Right cardiac atrium (tissue), 5 donors: ENCODE measurements around the gene FHL2. TPM values are rescaled to one million over a fixed set of nuclear protein-coding genes. Genes with fewer than 3 reads are reported as not detected.
"Not testable (repeated sequence)": the region's sequence is repeated elsewhere in the genome, so short reads cannot be mapped to it uniquely, and the experiment has no call there.

Experiments used
- ATAC-seq, 2 donors: fragments of 200-7000 bp; cut with Tn5 transposase; one replicate each; pipeline versions ENCODE4 v1.8.0 to v1.9.1; 2020; ENCODE audit warnings: moderate library complexity in 2 of 2, mild to moderate bottlenecking in 1 of 2
- DNase-seq, 3 donors: peaks; one replicate each; pipeline ENCODE4 v3.0.0-alpha.2; 2020
- H3K27ac ChIP-seq: one replicate; pipeline ENCODE4 v1.5.1; 2013; ENCODE audit warnings: mild to moderate bottlenecking, low read length, control low read depth, moderate library complexity
- H3K27me3 ChIP-seq: one replicate; pipeline ENCODE4 v1.6.1; 2013; ENCODE audit not compliant: control insufficient read depth, insufficient read depth
- H3K4me1 ChIP-seq: one replicate; pipeline ENCODE4 v1.6.1; 2013; ENCODE audit warnings: low read length; ENCODE audit not compliant: control insufficient read depth, insufficient read depth
- H3K4me3 ChIP-seq: one replicate; pipeline ENCODE4 v1.5.1; 2013; ENCODE audit warnings: low read length, control low read depth
- H3K9me3 ChIP-seq: one replicate; pipeline ENCODE4 v1.6.1; 2013; ENCODE audit warnings: low read length; ENCODE audit not compliant: control insufficient read depth
- WGBS: extraction: QIAGEN DNeasy Blood & Tissue Kit; methylation state at CpG from one replicate; pipeline ENCODE4 v1.1.7; 2013; 5-methylcytosine and 5-hydroxymethylcytosine counted together
- intact Hi-C, 4 donors: fragments of 100-400 bp; cut with DNase I; formaldehyde crosslinking; loops; one replicate each; pipeline versions ENCODE4 v1.11.0 to v1.14.0; 2022 to 2023
- polyA plus RNA-seq: library from polyadenylated mRNA; stranded (reverse); fragments of 200-250 nt; gene quantifications from one replicate; pipeline ENCODE4 v1.2.3, GENCODE V29; 2013
- total RNA-seq, 4 donors: library from RNA; stranded (reverse); fragmentation: NEBNext Ultra II Directional; extraction: Animal tissue kit (Norgen Biotek cat#: 25700); gene quantifications; one replicate each; pipeline ENCODE4 v1.2.1, GENCODE V29; 2021
- donor health status: healthy with polysubstance abuse.
- donor health status: DM: no; HTN: yes; CAD: no.
- donor health status: DM: no; HTN: no; CAD: no.
- donor health status: DM: no; HTN: yes; CAD: no; lungs with severe emphysema.
- donor health status: DM: yes; HTN: yes; CAD: no.

Gene FHL2
- total and polyA plus RNA-seq, 5 donors: 410 to 631 (median 457) TPM

DNA sequence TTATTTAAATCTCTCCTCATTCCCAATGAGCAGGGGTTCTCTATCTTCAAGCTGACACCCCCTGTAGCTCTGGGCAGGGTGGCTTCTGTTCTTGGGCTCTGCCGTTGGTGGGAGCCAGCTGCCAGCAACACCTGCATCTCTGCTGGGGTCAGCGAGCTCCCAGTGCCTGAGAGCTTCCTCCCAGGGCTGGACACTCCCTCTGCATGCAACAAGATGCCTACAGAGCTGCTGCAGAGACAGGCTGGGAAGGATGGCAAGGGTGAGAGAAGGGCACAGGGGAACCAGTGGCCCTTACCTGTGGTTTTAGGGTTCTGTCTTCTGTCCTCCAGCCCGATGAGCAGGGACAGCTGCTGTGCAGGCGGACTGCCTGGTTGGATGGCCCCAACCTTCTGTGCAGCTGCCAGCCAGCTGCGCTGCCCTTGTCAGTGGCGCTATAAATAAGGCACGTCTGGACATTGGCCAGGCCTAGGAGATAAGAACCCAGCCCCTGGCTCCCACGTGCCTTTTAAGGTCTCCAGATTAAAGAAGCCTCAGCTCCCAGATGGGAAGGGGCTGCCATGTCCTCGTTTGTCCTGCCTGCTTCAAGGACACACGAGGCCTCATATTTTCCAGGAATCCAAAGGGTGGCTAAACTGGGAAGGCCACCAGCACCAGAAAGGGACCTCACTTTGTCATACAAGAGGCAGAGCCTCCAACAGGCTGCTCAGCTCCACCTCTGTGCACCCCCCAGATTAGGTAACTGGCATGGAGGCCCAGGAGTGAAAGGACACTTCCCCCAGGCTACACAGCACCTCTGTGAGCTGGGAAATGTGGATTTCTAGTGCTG lies 39.5 kb upstream of the FHL2 start:
- ATAC-seq: peak; percentile 88 to 92
- Histone ChIP-seq H3K27me3 (no peaks in the 10 kb centered on the region), H3K9me3 (no peaks in the 10 kb centered on the region), H3K27ac (peak overlapping the region; percentile 87), H3K4me3 (peak overlapping the region; percentile 65), H3K4me1 (no peaks in the 10 kb centered on the region)
- intact Hi-C loops: loop anchor here in 1 of 4 donors (10.0 kb wide), 1 partner anchor 54 kb away; no protein-coding TSS in a partner anchor
- peak; percentile 64 to 88 (median 86) for DNase-seq
- WGBS: 19% methylated on average over 10 of the region's 10 CpGs

DNA sequence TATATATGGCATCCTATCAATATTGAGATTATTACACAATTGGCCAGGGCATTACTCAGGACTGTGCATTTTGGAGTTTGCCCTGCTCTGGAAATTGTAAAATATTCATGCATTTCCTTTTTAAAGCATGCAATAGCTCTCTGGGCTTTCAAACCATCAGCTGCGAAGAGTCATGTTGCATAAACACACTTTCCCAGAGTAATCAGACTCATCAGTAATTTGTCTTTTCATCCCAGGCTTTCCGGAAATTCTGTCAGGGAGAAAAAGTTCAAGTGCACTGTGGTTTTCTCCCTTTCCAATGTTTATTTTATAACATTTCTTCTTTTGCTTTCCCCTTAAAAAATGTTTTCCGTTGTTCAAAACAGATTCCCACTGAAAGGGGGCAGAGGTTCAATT lies 38.9 kb upstream of the FHL2 start:
- ATAC-seq: no peak
- WGBS: 43% methylated on average over 3 of the region's 3 CpGs
- H3K27me3 ChIP-seq: no peaks in the 10 kb centered on the region
- intact Hi-C loops: loop anchor here in 1 of 4 donors (10.0 kb wide), 1 partner anchor 53 kb away; no protein-coding TSS in a partner anchor
- H3K9me3 ChIP-seq: no peaks in the 10 kb centered on the region
- H3K4me1 ChIP-seq: no peaks in the 10 kb centered on the region
- no peak for DNase-seq
- H3K4me3 ChIP-seq: peak overlapping the region; percentile 65
- H3K27ac ChIP-seq: peak overlapping the region; percentile 87

DNA sequence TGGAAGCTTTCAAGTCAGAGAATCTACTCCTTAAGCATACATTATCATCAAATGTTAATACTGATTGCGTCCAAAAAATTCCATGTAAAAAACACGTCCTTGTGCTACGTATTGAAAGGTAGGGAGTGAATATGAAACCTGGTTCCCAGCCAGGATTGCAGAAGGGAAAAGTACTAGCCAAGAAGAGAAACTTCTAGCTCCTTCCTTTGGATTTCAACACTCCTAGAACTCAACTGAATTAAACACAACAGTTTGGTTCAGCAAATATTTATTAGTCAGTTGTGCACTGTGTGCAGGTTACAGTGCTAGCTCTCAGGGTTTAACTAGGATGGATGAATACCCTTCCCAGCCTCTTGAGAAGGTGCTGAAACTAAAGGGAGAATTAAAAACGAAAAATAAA lies 33.9 kb upstream of the FHL2 start:
- intact Hi-C loops: loop anchor here in 2 of 4 donors (5.0 to 10.0 kb wide), 2 partner anchors 48 to 65 kb away; no protein-coding TSS in a partner anchor

DNA sequence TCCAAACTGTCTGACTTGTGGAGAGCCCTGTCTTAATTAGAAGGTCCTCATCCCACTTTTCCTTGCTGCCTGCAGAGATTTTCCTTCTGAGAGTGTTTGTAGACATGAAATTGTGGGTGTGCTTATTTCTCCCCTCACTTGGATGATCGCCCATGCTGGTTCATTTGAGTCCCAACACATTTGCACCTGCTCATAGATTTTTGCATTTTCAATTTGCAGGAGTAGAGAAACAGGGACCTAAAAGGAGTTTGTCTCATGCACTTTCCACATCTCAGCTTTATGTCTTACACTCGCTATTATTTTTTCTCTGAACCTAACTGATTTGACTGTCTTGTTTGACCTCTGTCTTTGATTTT lies 33.2 kb upstream of the FHL2 start:
- DNase-seq: no peak
- H3K9me3 ChIP-seq: no peaks in the 10 kb centered on the region
- no peaks in the 10 kb centered on the region for H3K27me3 ChIP-seq
- intact Hi-C loops: loop anchor here in 2 of 4 donors (5.0 to 10.0 kb wide), 2 partner anchors 47 to 65 kb away; no protein-coding TSS in a partner anchor
- H3K4me1 ChIP-seq: no peaks in the 10 kb centered on the region
- ATAC-seq: no peak
- H3K4me3 ChIP-seq: no peak overlapping the region
- WGBS: 46% methylated on average over 2 of the region's 2 CpGs
- H3K27ac ChIP-seq: peak overlapping the region; percentile 70

More for the DNA sequence above, 33.9 kb upstream of the FHL2 start:
- no peaks in the 10 kb centered on the region for H3K27me3 ChIP-seq
- no peaks in the 10 kb centered on the region for H3K4me1 ChIP-seq
- ATAC-seq (no peak), DNase-seq (no peak)
- peak overlapping the region; percentile 20 for H3K27ac ChIP-seq
- H3K9me3 ChIP-seq: no peaks in the 10 kb centered on the region
- no peak overlapping the region for H3K4me3 ChIP-seq
- WGBS: 28% methylated on average over 4 of the region's 4 CpGs

DNA sequence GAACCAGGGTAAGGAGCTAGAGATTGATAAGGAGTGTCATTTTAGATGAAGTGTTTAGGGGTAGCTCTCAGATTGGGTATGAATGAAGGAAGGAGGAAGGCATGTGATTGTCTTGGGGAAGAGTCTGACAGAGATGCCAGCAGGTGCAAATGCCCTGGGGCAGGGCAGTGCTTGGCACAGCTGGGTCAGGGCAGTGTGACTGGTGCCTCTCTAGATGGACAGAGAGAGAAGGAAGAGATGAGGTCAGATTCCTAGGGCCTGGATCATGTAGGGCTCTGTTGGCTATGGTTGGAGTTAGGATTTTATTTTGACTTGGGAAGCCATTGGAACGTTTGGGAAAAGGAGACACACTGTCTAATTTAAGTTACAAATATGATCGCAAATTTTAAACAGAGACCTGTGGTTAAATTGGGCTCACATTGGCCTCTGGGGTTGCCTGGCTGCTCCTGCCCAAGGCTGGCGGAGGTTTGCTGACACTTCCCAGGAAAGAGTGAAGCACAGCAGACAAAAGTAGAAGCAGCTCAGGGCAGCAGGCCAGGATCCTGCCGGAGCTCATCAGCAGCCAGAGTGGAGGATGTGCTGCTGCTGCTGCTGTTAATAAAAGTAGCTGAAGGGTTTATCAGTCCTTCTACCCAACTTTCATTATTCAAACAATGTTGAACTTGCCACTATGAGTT lies 32.7 kb upstream of the FHL2 start:
- intact Hi-C loops: loop anchor here in 2 of 4 donors (5.0 to 10.0 kb wide), 2 partner anchors 47 to 66 kb away; no protein-coding TSS in a partner anchor
- no peaks in the 10 kb centered on the region for H3K27me3 ChIP-seq
- peak; percentile 78 to 90 for ATAC-seq
- DNase-seq: peak; percentile 67 to 90 (median 89)
- WGBS: 18% methylated on average over 4 of the region's 4 CpGs
- H3K4me3 ChIP-seq: no peak overlapping the region
- H3K4me1 ChIP-seq: no peaks in the 10 kb centered on the region
- no peaks in the 10 kb centered on the region for H3K9me3 ChIP-seq
- H3K27ac ChIP-seq: peak overlapping the region; percentile 75

DNA sequence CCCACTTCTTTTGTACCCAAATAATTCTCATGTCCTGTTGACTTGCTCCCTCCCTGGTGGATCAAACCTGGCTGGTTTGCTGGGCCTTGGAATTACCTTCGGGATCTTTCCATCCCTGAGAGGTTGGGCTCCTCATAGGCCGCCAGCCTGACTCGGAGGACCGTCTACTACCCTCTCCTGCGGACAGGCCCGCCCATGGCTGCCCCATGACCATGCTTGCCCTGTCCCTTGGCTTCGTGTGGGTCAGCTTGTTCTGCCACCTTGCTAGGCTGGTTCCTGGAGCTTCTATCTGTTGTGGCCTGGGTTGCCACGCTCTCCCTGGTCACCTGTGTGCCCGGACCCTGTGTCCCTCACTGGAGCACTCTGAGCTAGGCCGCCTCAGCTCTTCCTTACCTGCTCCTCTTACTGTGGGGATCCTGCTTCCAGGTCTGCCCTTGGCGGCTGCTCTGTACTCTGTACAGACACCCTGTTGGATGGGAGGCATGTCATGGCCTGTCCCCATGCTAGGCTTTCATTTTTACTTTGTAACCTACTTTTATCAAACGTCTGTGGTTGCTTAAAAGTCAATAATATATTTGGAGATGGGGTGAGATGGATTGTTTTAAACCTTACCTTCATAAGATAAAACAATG lies 29.7 kb upstream of the FHL2 start:
- WGBS: 90% methylated on average over 12 of the region's 12 CpGs
- DNase-seq (no peak), ATAC-seq (peak in 1 of 2 donors; percentile 22)
- Histone ChIP-seq H3K27ac (no peak overlapping the region), H3K4me1 (no peaks in the 10 kb centered on the region), H3K9me3 (no peaks in the 10 kb centered on the region), H3K27me3 (no peaks in the 10 kb centered on the region), H3K4me3 (no peak overlapping the region)
- intact Hi-C loops: no loop called here

DNA sequence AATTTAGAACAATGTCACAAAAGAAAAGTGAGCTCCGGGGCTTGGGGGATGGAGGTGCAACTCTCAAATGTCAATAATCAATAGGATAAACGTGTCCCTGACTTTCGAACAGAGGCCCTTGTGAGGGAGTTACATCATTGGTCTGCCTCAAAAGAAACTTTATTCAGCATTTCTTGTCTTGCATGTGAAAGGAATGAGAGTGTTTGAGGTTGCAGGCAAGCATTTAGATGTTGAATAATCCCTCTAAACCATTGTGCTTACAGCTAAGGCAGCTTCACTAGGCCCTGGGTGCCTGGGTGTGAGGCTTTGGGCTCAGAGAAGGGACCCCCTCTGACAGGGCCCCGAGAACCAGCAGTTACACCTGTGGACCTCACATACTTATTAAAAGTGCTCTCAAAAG lies 28.6 kb upstream of the FHL2 start:
- Histone ChIP-seq H3K9me3 (no peaks in the 10 kb centered on the region), H3K4me1 (no peaks in the 10 kb centered on the region), H3K27ac (no peak overlapping the region), H3K27me3 (no peaks in the 10 kb centered on the region), H3K4me3 (no peak overlapping the region)
- DNase-seq: no peak
- ATAC-seq: no peak
- WGBS: 72% methylated on average over 4 of the region's 4 CpGs
- intact Hi-C loops: no loop called here

DNA sequence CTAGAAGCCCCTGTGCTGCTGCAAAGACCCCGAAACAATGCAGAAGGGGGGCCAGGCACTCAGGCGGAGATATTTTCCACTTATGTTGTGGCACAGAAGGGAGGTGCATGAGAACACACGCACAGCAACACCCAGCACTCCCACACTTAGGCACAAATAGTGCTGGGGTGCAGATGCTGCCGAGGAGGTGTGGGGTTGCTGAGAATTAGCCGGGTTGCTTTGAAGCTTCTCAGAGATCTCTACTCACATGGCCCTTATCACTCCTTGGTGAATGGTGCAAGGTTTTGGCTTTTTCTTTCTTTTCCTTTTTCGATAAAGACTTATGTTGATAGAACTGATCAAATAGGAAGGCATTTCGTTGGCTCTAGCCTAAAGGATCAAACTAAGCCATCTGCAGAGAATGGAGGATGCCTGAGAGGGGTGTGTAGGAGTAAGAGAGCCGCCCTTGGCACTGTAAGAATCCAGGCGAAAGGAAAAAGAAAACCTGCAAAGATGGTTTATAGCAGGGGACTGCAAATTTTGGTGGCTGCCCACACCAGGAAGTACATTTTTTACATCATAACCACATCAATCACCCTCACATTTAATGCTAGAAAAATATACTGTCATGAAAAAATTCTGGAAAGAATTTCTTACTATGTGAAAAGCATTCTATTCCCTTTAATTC lies 27.9 kb upstream of the FHL2 start:
- peak in 1 of 2 donors; percentile 9 for ATAC-seq
- H3K27ac ChIP-seq: no peak overlapping the region

DNA sequence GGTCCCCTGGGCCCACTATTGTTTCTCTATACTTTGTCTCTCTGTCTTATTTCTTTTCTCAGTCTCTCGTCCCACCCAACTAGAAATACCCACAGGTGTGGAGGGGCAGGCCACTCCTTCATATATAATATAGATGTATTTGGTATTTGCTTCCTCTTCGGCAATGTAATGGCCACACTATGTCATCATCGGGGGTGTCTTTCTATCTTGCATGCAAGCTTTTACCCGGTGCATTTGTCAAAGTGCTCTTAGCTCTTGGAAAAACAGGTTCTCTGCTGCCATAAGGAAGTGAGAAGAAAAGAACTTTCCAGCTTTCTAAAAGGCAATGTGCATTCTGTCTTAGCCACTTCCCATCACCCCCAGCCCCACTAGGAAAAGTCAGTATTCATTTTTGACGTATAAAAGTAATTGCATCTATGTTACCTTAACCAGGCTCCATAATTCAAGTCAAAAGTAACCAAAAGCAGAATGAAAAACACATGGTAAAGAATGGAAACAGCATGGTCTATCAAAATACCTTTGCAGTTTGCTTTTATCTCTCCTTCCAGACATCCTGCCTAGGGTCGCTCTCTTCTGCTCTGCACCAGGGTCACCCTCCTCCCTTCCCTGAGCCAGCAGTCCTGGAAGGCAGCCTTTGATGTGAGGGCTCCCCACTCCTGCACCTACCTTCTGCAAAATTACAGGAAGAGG lies 27.2 kb upstream of the FHL2 start:
- H3K27me3 ChIP-seq: no peaks in the 10 kb centered on the region
- ATAC-seq (peak in 1 of 2 donors; percentile 16), DNase-seq (no peak)
- intact Hi-C loops: no loop called here
- H3K27ac ChIP-seq: no peak overlapping the region
- 52% methylated on average over 6 of the region's 6 CpGs for WGBS
- H3K9me3 ChIP-seq: no peaks in the 10 kb centered on the region
- H3K4me1 ChIP-seq: no peaks in the 10 kb centered on the region
- H3K4me3 ChIP-seq: no peak overlapping the region

More for the DNA sequence above, 27.9 kb upstream of the FHL2 start:
- no peaks in the 10 kb centered on the region for H3K9me3 ChIP-seq
- 52% methylated on average over 9 of the region's 9 CpGs for WGBS
- H3K4me3 ChIP-seq: no peak overlapping the region
- no peaks in the 10 kb centered on the region for H3K4me1 ChIP-seq
- DNase-seq: no peak
- intact Hi-C loops: no loop called here
- no peaks in the 10 kb centered on the region for H3K27me3 ChIP-seq

DNA sequence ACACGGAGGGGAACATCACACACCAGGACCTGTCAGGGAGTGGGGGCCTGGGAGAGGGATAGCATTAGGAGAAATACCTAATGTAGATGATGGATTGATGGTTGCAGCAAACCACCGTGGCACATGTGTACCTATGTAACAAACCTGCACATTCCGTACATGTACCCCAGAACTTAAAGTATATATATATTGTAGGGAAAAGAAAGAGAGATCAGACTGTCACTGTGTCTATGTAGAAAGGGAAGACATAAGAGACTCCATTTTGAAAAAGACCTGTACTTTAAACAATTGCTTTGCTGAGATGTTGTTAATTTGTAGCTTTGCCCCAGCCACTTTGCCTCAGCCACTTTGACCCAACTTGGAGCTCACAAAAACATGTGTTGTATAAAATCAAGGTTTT lies 26.0 kb upstream of the FHL2 start:
- DNase-seq, H3K27ac ChIP-seq, H3K9me3 ChIP-seq, H3K4me1 ChIP-seq, H3K4me3 ChIP-seq, intact Hi-C loops, H3K27me3 ChIP-seq, ATAC-seq: not testable (repeated sequence)
- WGBS: 95% methylated on average over 3 of the region's 3 CpGs
